HG03159 (cell line): ENCODE results near the gene ROM1.
A peak's percentile ranks its signal among the peaks of the same experiment; 100 is the strongest.
"Not testable (repeated sequence)": the region's sequence is repeated elsewhere in the genome, so short reads cannot be mapped to it uniquely, and the experiment has no call there.

Experiments used
- ATAC-seq: cut with Tn5 transposase; IDR thresholded peaks from one replicate; pipeline ENCODE4 v1.9.1; 2021; ENCODE audit warnings: mild to moderate bottlenecking, moderate library complexity; ENCODE audit not compliant: unreplicated experiment

The ROM1 gene

DNA sequence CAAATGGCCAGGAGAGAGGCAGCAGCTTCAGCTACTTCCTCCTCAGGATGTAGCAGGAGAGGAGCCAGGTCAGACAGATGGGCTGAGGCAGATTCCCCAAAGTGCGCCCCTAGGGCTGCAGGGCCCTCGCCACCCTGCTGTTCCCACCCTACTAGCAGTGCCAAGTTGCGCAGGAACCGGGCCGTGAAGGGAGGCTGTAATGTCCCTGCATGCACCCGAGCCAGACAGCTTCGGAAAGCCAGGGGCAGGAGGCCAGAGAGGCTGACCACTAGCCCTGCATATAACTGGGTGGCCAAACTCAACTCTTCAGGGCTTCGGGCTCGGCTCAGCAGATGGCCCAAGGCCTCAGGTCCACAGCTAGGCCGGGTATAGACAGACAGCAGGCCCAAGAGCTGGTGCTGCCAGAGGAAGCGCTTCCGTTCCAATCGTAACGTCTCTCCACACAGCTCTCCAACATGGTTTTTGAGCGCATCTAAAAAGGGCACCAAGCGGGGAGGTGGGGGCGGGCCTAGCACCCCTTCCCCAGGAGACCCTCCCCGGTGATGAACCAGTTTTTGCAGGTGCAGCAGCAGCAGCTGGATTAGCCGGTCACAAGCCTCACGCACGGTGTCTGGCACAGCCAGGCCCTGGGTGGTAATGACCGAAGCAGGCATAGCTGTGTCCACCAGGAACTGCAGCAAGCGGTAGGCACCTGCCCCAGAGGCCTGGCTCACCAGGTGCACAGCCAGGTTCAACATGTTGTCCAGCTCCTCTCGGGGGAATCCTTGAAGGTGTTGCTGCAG is 35.3 kb downstream of the ROM1 start:
- ATAC-seq: no peak

DNA sequence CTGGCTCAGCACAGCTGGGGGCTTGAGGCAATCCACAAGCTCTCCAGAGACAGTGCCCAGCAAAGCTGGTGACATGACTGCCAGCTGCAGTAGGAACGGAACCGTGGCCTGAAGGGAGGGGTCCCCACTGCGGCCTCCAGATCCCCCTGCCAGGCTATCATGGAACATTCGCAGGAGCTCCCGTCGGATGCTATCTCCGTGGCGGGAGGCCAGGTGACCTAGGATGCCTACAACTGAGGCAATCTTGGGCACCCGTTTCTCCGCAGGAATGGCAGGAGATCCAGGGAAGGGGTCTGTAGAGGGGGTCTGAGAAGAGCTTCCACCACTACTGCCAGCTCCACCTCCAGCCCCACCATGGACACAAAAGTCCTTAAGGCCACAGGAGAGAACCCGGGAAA is 35.9 kb downstream of the ROM1 start:
- no peak for ATAC-seq

DNA sequence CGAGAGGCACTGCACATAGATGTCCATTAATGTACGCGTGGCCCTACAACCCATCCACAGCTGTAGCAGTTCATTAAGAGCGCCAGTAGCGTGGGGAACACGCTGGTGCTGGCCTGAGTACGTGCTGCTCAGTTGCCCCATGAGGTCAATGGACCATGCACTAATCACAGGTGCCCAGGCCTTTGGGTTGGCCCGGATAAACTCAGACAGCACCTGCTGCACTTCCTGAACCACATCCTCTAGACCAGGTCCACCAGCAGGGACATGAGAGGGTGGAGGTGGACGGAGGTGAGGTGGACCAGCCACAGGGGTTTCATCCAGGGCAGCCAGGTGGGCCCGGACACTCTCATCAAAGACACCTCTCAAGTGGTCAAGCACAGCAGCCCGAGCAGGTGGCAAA is 36.4 kb downstream of the ROM1 start:
- ATAC-seq: no peak

DNA sequence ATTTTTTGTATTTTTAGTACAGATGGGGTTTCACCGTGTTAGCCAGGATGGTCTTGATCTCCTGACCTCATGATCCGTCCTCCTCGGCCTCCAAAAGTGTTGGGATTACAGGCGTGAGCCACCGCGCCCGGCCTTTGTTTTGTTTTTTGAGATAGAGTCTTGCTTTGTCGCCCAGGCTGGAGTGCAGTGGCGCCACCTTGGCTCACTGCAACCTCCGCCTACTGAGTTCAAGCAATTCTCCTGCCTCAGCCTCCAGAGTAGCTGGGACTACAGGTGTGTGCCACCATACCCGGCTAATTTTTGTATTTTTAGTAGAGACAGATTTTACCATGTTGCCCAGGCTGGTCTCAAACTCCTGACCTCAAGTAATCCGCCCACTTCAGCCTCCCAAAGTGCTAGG is 37.2 kb downstream of the ROM1 start:
- ATAC-seq: not testable (repeated sequence)

DNA sequence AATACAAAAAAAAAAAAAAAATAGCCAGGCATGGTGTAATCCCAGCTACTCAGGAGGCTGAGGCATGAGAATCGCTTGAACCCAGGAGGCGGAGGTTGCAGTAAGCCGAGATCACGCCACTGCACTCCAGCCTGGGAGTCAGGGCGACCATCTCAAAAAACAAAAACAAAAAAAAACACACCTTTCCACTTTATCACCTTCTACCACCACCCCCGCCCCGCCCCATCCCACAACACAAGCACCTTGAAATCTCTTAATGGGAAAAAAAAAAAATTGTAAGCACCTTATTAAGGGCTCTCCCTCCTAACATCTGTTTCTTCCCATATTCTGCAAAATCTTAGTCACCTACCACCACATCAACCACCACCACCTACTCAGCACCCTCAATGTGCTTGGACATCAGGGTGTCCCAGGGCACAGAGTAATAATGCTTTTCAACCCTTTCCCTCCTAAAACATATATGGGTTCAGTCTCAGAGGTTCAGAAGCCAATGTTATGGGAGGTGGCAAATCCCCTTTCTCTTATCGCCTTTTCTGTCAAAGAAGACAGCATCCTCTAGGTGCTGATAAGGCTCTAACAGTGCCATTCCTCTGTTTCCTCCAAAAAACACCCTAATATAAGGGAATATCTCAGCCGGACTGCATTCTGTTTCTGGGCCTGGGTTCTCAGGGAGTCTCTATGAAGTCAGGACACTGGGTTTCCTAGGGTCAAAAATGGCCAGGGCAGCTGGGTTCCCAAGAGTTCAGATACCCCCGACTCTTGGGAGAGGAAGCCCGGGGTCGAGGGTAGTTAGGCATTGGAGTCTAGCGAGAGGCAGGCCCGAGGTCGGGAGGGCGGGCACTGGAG is 39.3 kb downstream of the ROM1 start:
- no peak for ATAC-seq

DNA sequence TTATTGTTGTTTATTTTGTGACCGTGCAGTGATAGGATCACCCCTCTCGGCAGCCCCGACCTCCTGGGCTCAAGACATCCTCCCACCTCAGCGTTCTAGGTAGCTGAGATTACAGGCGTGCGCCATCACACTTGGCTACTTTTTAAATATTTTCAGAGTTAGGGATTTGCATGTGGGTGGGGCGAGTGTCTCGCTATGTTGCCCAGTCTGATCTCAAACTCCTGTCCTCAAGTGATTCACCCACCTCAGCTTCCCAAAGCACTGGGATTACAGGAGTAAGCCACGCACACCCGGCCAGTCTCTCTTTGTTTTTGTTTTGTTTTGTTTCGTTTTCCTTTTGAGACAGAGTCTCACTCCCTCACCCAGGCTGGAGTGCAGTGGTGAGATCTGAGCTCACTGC is 41.2 kb downstream of the ROM1 start:
- no peak for ATAC-seq

DNA sequence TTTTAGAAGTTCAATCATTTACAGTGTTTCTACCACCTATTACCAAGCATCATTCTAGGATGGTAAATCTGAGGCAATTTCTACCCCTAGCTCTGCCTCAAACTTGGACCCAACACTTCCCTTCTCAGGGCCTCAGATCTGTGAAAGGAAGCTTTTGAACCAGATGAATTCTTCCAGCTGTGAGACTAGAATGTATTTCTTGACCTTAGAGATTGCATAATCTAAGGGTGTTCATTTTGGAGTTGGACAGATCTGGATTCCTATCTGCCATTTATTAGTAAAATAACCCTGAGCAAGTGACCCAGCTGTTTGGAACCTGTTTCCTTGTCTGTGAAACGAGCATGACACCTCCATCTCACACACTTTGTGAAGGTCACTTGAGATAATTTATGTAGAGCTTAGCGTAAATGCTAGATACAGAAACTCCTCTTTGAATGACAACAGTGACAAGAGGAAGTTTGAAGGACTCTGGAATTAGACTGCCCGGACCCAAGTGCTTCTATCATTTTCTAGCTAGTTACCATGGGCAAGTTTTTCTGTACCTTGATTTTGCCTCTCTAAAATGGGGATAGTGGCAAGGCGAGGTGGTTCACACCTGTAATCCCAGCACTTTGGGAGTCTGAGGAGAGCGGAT is 43.9 kb downstream of the ROM1 start:
- no peak for ATAC-seq

DNA sequence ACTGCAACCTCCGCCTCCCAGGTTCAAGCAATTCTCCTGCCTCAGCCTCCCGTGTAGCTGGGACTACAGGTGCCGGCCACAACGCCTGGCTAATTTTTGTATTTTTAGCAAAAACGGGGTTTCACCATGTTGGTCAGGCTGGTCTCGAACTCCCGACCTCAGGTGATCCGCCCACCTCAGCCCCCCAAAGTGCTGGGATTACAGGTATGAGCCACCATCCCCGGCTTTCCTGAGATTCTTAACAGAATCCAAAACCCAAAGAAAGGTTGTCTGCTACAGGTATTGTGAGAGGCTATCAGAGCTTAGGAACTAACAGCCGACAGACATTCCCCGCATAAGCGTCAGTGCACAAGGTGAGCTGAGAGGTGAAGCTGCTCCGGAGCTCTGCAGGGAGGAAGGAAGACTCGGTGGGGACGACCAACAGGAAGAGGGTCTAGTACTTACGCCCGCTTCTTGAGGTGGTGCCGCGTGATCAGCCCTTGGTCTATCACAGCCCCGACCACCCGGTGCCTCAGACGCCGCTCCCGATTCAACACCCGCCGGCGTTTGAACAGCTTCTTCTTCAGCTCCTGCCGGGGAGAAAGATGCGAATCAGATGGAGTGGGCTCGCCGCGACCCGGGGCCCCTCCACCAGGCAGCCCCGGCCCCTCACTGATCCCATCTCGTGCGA is 51.5 kb downstream of the ROM1 start:
- peak; percentile 45 for ATAC-seq
